ENCODE measurements around the gene LBX2. TPM values are rescaled to one million over a fixed set of nuclear protein-coding genes. Genes with fewer than 3 reads are reported as not detected.

LBX2 gene
- total and polyA plus RNA-seq, 10 of the 15 experiments (the other 5 are each of a cell fraction or from before 2014, with no cell fraction given): 0.08 to 4.0 (median 0.27) TPM

GRCh38 chr2:74537140-74537539, 37.7 kb upstream of the LBX2 start (continued):
- TF ChIP-seq BCL3 (IDR thresholded peaks at IDR 0.05; ENCODE audit: borderline replicate concordance, insufficient read depth, low read depth, low read length, poor library complexity, severe bottlenecking) (no peak), MAX (IDR thresholded peaks at IDR 0.05; ENCODE audit: low read depth, low read length) (no peak), ZBTB33 (IDR thresholded peaks at IDR 0.05) (no peak), POLR2A (IDR thresholded peaks at IDR 0.05; ENCODE audit: low read depth, low read length) (no peak), EED (IDR thresholded peaks at IDR 0.05; ENCODE audit: low read depth) (no peak), KAT2A (conservative IDR thresholded peaks at IDR 0.05; ENCODE audit: control insufficient read depth, low read depth, low read length) (no peak)

GRCh38 chr2:74536166-74536950, 37.0 kb upstream of the LBX2 start:
- H3K4me3 ChIP-seq: no peak overlapping the region
- 84% methylated on average over 23 of the region's 23 CpGs for WGBS (ENCODE audit: insufficient coverage, insufficient replicate concordance, low lambda C conversion rate, missing lambda C conversion rate)
- peaks cover 8 to 24% of the 10 kb centered on the region in 2 experiments for H3K36me3 ChIP-seq (ENCODE audit: control insufficient read depth in 2 of 2, insufficient read depth in 2 of 2, low read length in 1 of 2)
- no peak for FAIRE-seq
- no peak overlapping the region for H3K9ac ChIP-seq (ENCODE audit: control insufficient read depth, insufficient read depth, low read length)
- intact Hi-C loops (cut with micrococcal nuclease; ENCODE audit: unreplicated experiment): no loop called here
- H3K79me2 ChIP-seq (ENCODE audit: control insufficient read depth, insufficient read depth, low read length): peaks cover 8% of the 10 kb centered on the region
- H2AFZ ChIP-seq (ENCODE audit: control insufficient read depth, low read depth, low read length): no peak overlapping the region
- no peak for DNase-seq (ENCODE audit: low read depth, low spot score)
- no peaks in the 10 kb centered on the region for H3K27me3 ChIP-seq (replicated peaks in 1 of 2; ENCODE audit: control insufficient read depth in 2 of 2, insufficient read depth in 2 of 2, low read length in 1 of 2)
- TF ChIP-seq ZNF217 (IDR thresholded peaks at IDR 0.05): no peak
- 0 out of 2 replicates have a peak, but pooled peaks have one; percentile 4 for TF ChIP-seq POLR2AphosphoS2 (IDR thresholded peaks at IDR 0.05; ENCODE audit: low read depth, low read length)
- TF ChIP-seq POLR2A (IDR thresholded peaks at IDR 0.05; ENCODE audit: low read depth, low read length): peak; percentile 42
- POLR2A ChIA-PET: no interaction called here
- no peaks in the 10 kb centered on the region for H3K9me3 ChIP-seq (replicated peaks; ENCODE audit: control insufficient read depth, insufficient read depth, low read length)
- CTCF ChIA-PET: interaction anchor here (1.0 to 4.9 kb wide), 2 partner anchors 48 to 49 kb away, joined by 3 to 36 read pairs; no protein-coding TSS in a partner anchor
- H3K4me1 ChIP-seq (ENCODE audit: control insufficient read depth, insufficient read depth, low read length): peaks cover 23% of the 10 kb centered on the region
- no peak overlapping the region for H3K4me2 ChIP-seq (ENCODE audit: control insufficient read depth, insufficient read depth)
- ATAC-seq: no peak
- H4K20me1 ChIP-seq (ENCODE audit: control insufficient read depth, insufficient read depth): no peaks in the 10 kb centered on the region
- BruUV-seq (replicated peaks): no TSS peak
- RAD21 ChIA-PET (ENCODE audit: unreplicated experiment): no interaction called here
- SMC1A ChIA-PET (ENCODE audit: uncharacterized antibody, unreplicated experiment): no interaction called here
- in situ Hi-C loops (cut with MboI): no loop called here
- no peak overlapping the region for H3K27ac ChIP-seq (ENCODE audit: control insufficient read depth, insufficient read depth)
